SK-N-MC (cell line): ENCODE measurements around the gene ZMYND10.

Experiments used
- DNase-seq: peaks from one replicate; pipeline ENCODE4 v3.0.0-alpha.2; 2011; ENCODE audit warnings: low read depth, low spot score
- H3K27ac ChIP-seq: fragments of 200-600 bp; sonication (generic); 2 replicates; pipeline ENCODE4 v1.5.1; 2016; ENCODE audit warnings: mixed run types
- H3K36me3 ChIP-seq: fragments of 200-600 bp; sonication (generic); 2 replicates; pipeline ENCODE4 v1.6.1; 2017; ENCODE audit warnings: antibody characterized with exemption, low read length, mixed read lengths; ENCODE audit not compliant: insufficient read depth
- H3K4me3 ChIP-seq: fragments of 200-600 bp; sonication (generic); 2 replicates; pipeline ENCODE4 v1.5.1; 2016
- H3K9ac ChIP-seq: fragments of 200-600 bp; sonication (generic); 2 replicates; pipeline ENCODE4 v1.8.0; 2017; ENCODE audit warnings: mixed run types, mixed read lengths; ENCODE audit not compliant: insufficient read length
- H3K9me3 ChIP-seq: fragments of 200-600 bp; sonication (generic); 2 replicates; pipeline ENCODE4 v1.6.1; 2017; ENCODE audit warnings: low read depth, mild to moderate bottlenecking, antibody characterized with exemption, low read length, moderate library complexity, mixed read lengths
- EZH2 ChIP-seq: fragments of 200-600 bp; sonication (generic); IDR thresholded peaks from one replicate; pipeline ENCODE4 v1.6.1; 2017; ENCODE audit warnings: antibody characterized with exemption
- FOXP2 ChIP-seq: optimal IDR thresholded peaks from 2 replicates; pipeline ENCODE3; 2011; ENCODE audit warnings: mild to moderate bottlenecking, moderate library complexity; ENCODE audit not compliant: insufficient read depth; ENCODE audit errors: extremely low read length, control extremely low read depth
- POLR2AphosphoS5 ChIP-seq: IDR thresholded peaks from 2 replicates; pipeline ENCODE4 v1.6.1; 2012; ENCODE audit warnings: mild to moderate bottlenecking, low read depth, low read length, borderline replicate concordance

Gene ZMYND10

GRCh38 chr3:50321336-50322114 is 24.0 kb downstream of the ZMYND10 start:
- peak; percentile 45 for DNase-seq
- peak overlapping the region; percentile 95 for H3K27ac ChIP-seq
- peak overlapping the region; percentile 83 for H3K4me3 ChIP-seq
- peaks cover 15% of the 10 kb centered on the region; the same call in 1 of the 2 replicates for H3K36me3 ChIP-seq
- H3K9me3 ChIP-seq, result no peaks in the 10 kb centered on the region
- TF ChIP-seq FOXP2 (no peak), EZH2 (no peak), POLR2AphosphoS5 (no peak; the same call in 1 of the 2 replicates)
- H3K9ac ChIP-seq, result peak overlapping the region; percentile 97

GRCh38 chr3:50320853-50321335 is 24.6 kb downstream of the ZMYND10 start:
- TF ChIP-seq POLR2AphosphoS5, result no peak
- Histone ChIP-seq H3K9me3 (no peaks in the 10 kb centered on the region), H3K4me3 (peak overlapping the region; percentile 83), H3K36me3 (peaks cover 15% of the 10 kb centered on the region; the same call in 1 of the 2 replicates), H3K9ac (peak overlapping the region; percentile 97), H3K27ac (peak overlapping the region; percentile 95)
- no peak for DNase-seq

GRCh38 chr3:50319894-50320625 is 25.5 kb downstream of the ZMYND10 start:
- Histone ChIP-seq H3K36me3 (peaks cover 15% of the 10 kb centered on the region; the same call in 1 of the 2 replicates), H3K9me3 (no peaks in the 10 kb centered on the region), H3K4me3 (peak overlapping the region; percentile 83), H3K9ac (peak overlapping the region; percentile 97), H3K27ac (peak overlapping the region; percentile 31; the same call in 1 of the 2 replicates)
- TF ChIP-seq EZH2 (no peak), FOXP2 (no peak), POLR2AphosphoS5 (no peak)
- no peak for DNase-seq

- H3K27ac ChIP-seq, result no peak overlapping the region
- peaks cover 15% of the 10 kb centered on the region; the same call in 1 of the 2 replicates for H3K36me3 ChIP-seq
- no peak for DNase-seq
- no peak for TF ChIP-seq EZH2
- TF ChIP-seq FOXP2, result no peak
- TF ChIP-seq POLR2AphosphoS5, result no peak
- H3K4me3 ChIP-seq, result no peak overlapping the region
- no peaks in the 10 kb centered on the region for H3K9me3 ChIP-seq
- H3K9ac ChIP-seq, result no peak overlapping the region
Measured at GRCh38 chr3:50319181-50319893, 26.2 kb downstream of the ZMYND10 start.

- H3K27ac ChIP-seq, result no peak overlapping the region
- no peak overlapping the region for H3K4me3 ChIP-seq
- peaks cover 15% of the 10 kb centered on the region; the same call in 1 of the 2 replicates for H3K36me3 ChIP-seq
- no peak for TF ChIP-seq POLR2AphosphoS5
- TF ChIP-seq FOXP2, result no peak
- no peak for TF ChIP-seq EZH2
- no peaks in the 10 kb centered on the region for H3K9me3 ChIP-seq
- DNase-seq, result no peak
- H3K9ac ChIP-seq, result no peak overlapping the region
Measured at GRCh38 chr3:50318615-50319014, 26.9 kb downstream of the ZMYND10 start.

- no peak for DNase-seq
- no peaks in the 10 kb centered on the region for H3K9me3 ChIP-seq
- peaks cover 15% of the 10 kb centered on the region; the same call in 1 of the 2 replicates for H3K36me3 ChIP-seq
- no peak overlapping the region for H3K4me3 ChIP-seq
- no peak for TF ChIP-seq FOXP2
- TF ChIP-seq POLR2AphosphoS5, result no peak
- no peak for TF ChIP-seq EZH2
- no peak overlapping the region for H3K27ac ChIP-seq
- no peak overlapping the region for H3K9ac ChIP-seq
Measured at GRCh38 chr3:50318163-50318562, 27.4 kb downstream of the ZMYND10 start.

- TF ChIP-seq FOXP2 (no peak), EZH2 (no peak), POLR2AphosphoS5 (no peak)
- Histone ChIP-seq H3K27ac (no peak overlapping the region), H3K36me3 (peaks cover 15% of the 10 kb centered on the region; the same call in 1 of the 2 replicates)
Measured at GRCh38 chr3:50317300-50317699, 28.2 kb downstream of the ZMYND10 start.

GRCh38 chr3:50316657-50317242 is 28.8 kb downstream of the ZMYND10 start:
- no peak for DNase-seq
- H3K36me3 ChIP-seq, result peaks cover 15% of the 10 kb centered on the region; the same call in 1 of the 2 replicates
- no peaks in the 10 kb centered on the region for H3K9me3 ChIP-seq
- H3K9ac ChIP-seq, result no peak overlapping the region
- H3K27ac ChIP-seq, result no peak overlapping the region
- TF ChIP-seq FOXP2, result no peak
- no peak for TF ChIP-seq POLR2AphosphoS5
- TF ChIP-seq EZH2, result no peak
- no peak overlapping the region for H3K4me3 ChIP-seq

More at GRCh38 chr3:50317300-50317699, 28.2 kb downstream of the ZMYND10 start:
- H3K9me3 ChIP-seq, result no peaks in the 10 kb centered on the region
- H3K9ac ChIP-seq, result no peak overlapping the region
- no peak for DNase-seq
- no peak overlapping the region for H3K4me3 ChIP-seq
